Liver (tissue), 9 donors: ENCODE data around the gene PISD. TPM values are rescaled to one million over a fixed set of nuclear protein-coding genes. Genes with fewer than 3 reads are reported as not detected.

Source experiments
- DNase-seq: peaks from one replicate; pipeline ENCODE4 v3.0.0-alpha.2; 2017; ENCODE audit warnings: low spot score
- H3K27ac ChIP-seq, 2 donors: one replicate each; pipeline ENCODE4 v1.7.0; 2013; ENCODE audit warnings: inconsistent platforms in 2 of 2, low read length in 2 of 2, control low read depth in 1 of 2, low read depth in 1 of 2, mild to moderate bottlenecking in 1 of 2
- H3K27me3 ChIP-seq, 4 donors: one replicate each; pipeline versions ENCODE4 v1.6.1 to v1.7.0; 2013; ENCODE audit warnings: low read length in 3 of 4, inconsistent platforms in 1 of 4, mild to moderate bottlenecking in 1 of 4, moderate library complexity in 1 of 4; ENCODE audit not compliant: control insufficient read depth in 4 of 4, insufficient read depth in 4 of 4
- H3K36me3 ChIP-seq, 4 donors: one replicate each; pipeline versions ENCODE4 v1.6.1 to v1.7.0; 2013; ENCODE audit warnings: low read length in 3 of 4, mild to moderate bottlenecking in 3 of 4, low read depth in 1 of 4, moderate library complexity in 1 of 4; ENCODE audit not compliant: control insufficient read depth in 4 of 4, insufficient read depth in 3 of 4
- H3K4me1 ChIP-seq, 4 donors: one replicate each; pipeline versions ENCODE4 v1.6.1 to v1.7.0; 2013; ENCODE audit warnings: low read length in 3 of 4, mild to moderate bottlenecking in 3 of 4, moderate library complexity in 1 of 4; ENCODE audit not compliant: control insufficient read depth in 4 of 4, insufficient read depth in 4 of 4
- H3K4me3 ChIP-seq, 3 donors: one replicate each; pipeline versions ENCODE4 v1.6.1 to v1.7.0; 2013; ENCODE audit warnings: low read length in 3 of 3, control low read depth in 1 of 3, low read depth in 1 of 3, mild to moderate bottlenecking in 1 of 3
- H3K9ac ChIP-seq, 2 donors: one replicate each; pipeline ENCODE4 v1.7.0; 2013; ENCODE audit warnings: low read length in 2 of 2, mild to moderate bottlenecking in 2 of 2, moderate library complexity in 2 of 2, control low read depth in 1 of 2, low read depth in 1 of 2
- H3K9me3 ChIP-seq, 4 donors: one replicate each; pipeline versions ENCODE4 v1.6.1 to v1.7.0; 2013; ENCODE audit warnings: low read length in 3 of 4; ENCODE audit not compliant: control insufficient read depth in 4 of 4
- CTCF ChIP-seq: fragments of 150-350 bp; IDR thresholded peaks from 2 replicates; pipeline ENCODE4 v1.5.1; 2017; ENCODE audit warnings: improper control_type of control experiment, low read depth, low read length; ENCODE audit not compliant: missing input control
- EGR1 ChIP-seq, 2 donors: IDR thresholded peaks; 2 replicates each; pipeline ENCODE4 v1.6.1; 2016 to 2018; ENCODE audit warnings: antibody characterized with exemption in 2 of 2, low read depth in 2 of 2
- FOXA1 ChIP-seq: IDR thresholded peaks from 2 replicates; pipeline ENCODE4 v1.6.1; 2016; ENCODE audit warnings: antibody characterized with exemption
- HNF4G ChIP-seq: IDR thresholded peaks from 2 replicates; pipeline ENCODE4 v1.6.1; 2016; ENCODE audit warnings: antibody characterized with exemption
- NR2F2 ChIP-seq: IDR thresholded peaks from 2 replicates; pipeline ENCODE4 v1.6.1; 2016; ENCODE audit warnings: antibody characterized with exemption
- REST ChIP-seq: IDR thresholded peaks from 2 replicates; pipeline ENCODE4 v1.6.1; 2016; ENCODE audit warnings: antibody characterized with exemption, mild to moderate bottlenecking
- YY1 ChIP-seq: IDR thresholded peaks from 2 replicates; pipeline ENCODE4 v1.6.1; 2016; ENCODE audit warnings: antibody characterized with exemption, mild to moderate bottlenecking
- ZBTB33 ChIP-seq: IDR thresholded peaks from 2 replicates; pipeline ENCODE4 v1.6.1; 2016; ENCODE audit warnings: antibody characterized with exemption
- WGBS: extraction: QIAGEN DNeasy Blood & Tissue Kit; methylation state at CpG from one replicate; pipeline ENCODE4 v1.1.7; 2013; 5-methylcytosine and 5-hydroxymethylcytosine counted together
- polyA plus RNA-seq, 2 donors: library from polyadenylated mRNA; stranded (reverse) in 1 of 2; unstranded in 1 of 2; fragments of 200-250 nt in 1 of 2; fragments of >200 nt in 1 of 2; fragmentation: Nextera tagmentation in 1 of 2; extraction: Ambion mirVana in 1 of 2; gene quantifications; one replicate each; pipeline versions ENCODE4 v1.2.1 to v1.2.3, GENCODE V29; 2013 to 2015
- total RNA-seq, 2 donors: library from RNA; depleted of rRNA; stranded (reverse); fragments of >200 nt; gene quantifications; one replicate each; pipeline ENCODE4 v1.2.3, GENCODE V29; 2014
- donor health status: healthy.
- donor health status: healthy.
- donor health status: healthy.
- donor health status: healthy.
- donor health status: healthy.

Gene PISD
- total and polyA plus RNA-seq, 4 donors, result 14.7 to 28.3 (median 20.4) TPM

GRCh38 chr22:31586137-31586920, 75.7 kb downstream of the PISD start:
- Histone ChIP-seq H3K27ac (no peak overlapping the region), H3K9me3 (no peaks in the 10 kb centered on the region), H3K27me3 (no peaks in the 10 kb centered on the region), H3K9ac (no peak overlapping the region), H3K4me1 (peaks cover 1 to 3% (median 3%) of the 10 kb centered on the region in 4 donors), H3K36me3 (peaks cover 0 to 17% (median 3%) of the 10 kb centered on the region in 4 donors), H3K4me3 (no peak overlapping the region)
- DNase-seq, result no peak
- peak; percentile 67 for TF ChIP-seq NR2F2
- TF ChIP-seq FOXA1, result no peak
- no peak for TF ChIP-seq CTCF
- 80% methylated on average over 7 of the region's 7 CpGs for WGBS

DNA sequence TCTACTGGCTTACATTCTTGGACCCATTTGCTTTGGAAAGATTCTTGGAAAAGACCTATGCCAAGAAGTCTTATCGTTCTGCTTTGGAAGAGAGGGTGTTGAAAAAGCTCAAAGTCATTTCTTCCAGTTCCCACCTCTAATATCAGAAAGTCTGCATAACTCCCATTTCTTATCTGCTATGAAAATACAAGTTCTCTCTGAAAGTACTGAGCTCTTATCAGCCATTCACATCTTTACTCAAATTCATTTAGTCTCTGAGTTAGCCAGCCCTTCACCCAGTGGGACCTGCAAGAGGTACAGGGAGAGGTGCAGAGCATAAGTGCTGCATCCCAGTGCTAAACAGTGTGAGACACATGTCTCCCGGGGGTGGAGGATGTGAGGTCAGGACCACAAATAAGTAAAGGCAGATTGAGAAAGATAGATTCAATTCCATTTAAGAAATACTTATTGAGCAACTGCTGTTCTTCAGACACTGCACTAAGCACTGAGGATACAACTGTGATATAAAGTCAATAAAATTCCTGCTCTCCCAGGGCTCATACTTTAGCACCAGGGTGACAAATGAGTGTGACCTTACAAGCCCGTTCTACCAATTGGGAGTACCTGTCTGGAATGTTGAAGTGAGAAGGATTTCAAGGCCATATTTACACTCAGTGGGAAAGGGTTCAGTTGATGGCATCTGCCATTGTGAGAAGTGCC, 76.7 kb downstream of the PISD start:
- H3K4me1 ChIP-seq, result peaks cover 1 to 3% (median 3%) of the 10 kb centered on the region in 4 donors
- H3K9ac ChIP-seq, result no peak overlapping the region
- TF ChIP-seq HNF4G (no peak), ZBTB33 (no peak), EGR1 (IDR thresholded peaks at IDR 0.05; ENCODE audit: low read depth in 2 of 2) (no peak), YY1 (no peak), REST (no peak), NR2F2 (no peak)
- H3K27me3 ChIP-seq, result no peaks in the 10 kb centered on the region
- WGBS, result 66% methylated on average over 3 of the region's 3 CpGs
- DNase-seq, result peak; percentile 54
- H3K36me3 ChIP-seq, result peaks cover 0 to 17% (median 3%) of the 10 kb centered on the region in 4 donors
- no peaks in the 10 kb centered on the region for H3K9me3 ChIP-seq
- H3K27ac ChIP-seq, result no peak overlapping the region
- no peak overlapping the region for H3K4me3 ChIP-seq
